Activated B cell treated with CpG ODN at 0.5 μM for 24 hours (primary cell): Measurements from ENCODE around the gene CWF19L2. TPM values are rescaled to one million over a fixed set of nuclear protein-coding genes. Genes with fewer than 3 reads are reported as not detected.

ENCODE experiments used
- ATAC-seq: fragments of 200-7000 bp; cut with Tn5 transposase; one replicate; pipeline ENCODE4 v1.10.0; 2021; ENCODE audit warnings: low read depth, mild to moderate bottlenecking, moderate library complexity
- CTCF ChIA-PET: fragments of 350-600 bp; sonication (Branson Sonifier 250); formaldehyde crosslinking; loops from one replicate; lab custom pipeline; 2021; ENCODE audit warnings: antibody characterized with exemption; lab: Charles Lee
- POLR2A ChIA-PET: fragments of 350-600 bp; sonication (Branson Sonifier 250); formaldehyde crosslinking; loops from one replicate; lab custom pipeline; 2021; ENCODE audit warnings: antibody characterized with exemption; lab: Charles Lee
- DNase-seq: peaks from one replicate; pipeline ENCODE4 v3.0.0; 2022
- H3K27ac Mint-ChIP-seq: one replicate; pipeline ENCODE4 v1.8.0; 2020; ENCODE audit warnings: mixed read lengths
- H3K27me3 Mint-ChIP-seq: one replicate; pipeline ENCODE4 v1.8.0; 2021; ENCODE audit warnings: mixed read lengths
- H3K36me3 Mint-ChIP-seq: one replicate; pipeline ENCODE4 v1.8.0; 2021; ENCODE audit warnings: low read depth, mixed read lengths
- H3K4me1 Mint-ChIP-seq: one replicate; pipeline ENCODE4 v1.8.0; 2021; ENCODE audit warnings: mixed read lengths
- H3K4me3 Mint-ChIP-seq: one replicate; pipeline ENCODE4 v1.8.0; 2020; ENCODE audit warnings: mild to moderate bottlenecking, mixed read lengths
- H3K9me3 Mint-ChIP-seq: one replicate; pipeline ENCODE4 v1.8.0; 2020; ENCODE audit warnings: mixed read lengths
- intact Hi-C: fragments of 100-400 bp; cut with micrococcal nuclease; formaldehyde crosslinking; loops from one replicate; pipeline ENCODE4 v1.15.1; 2024
- total RNA-seq: library from RNA; stranded (reverse); gene quantifications from 2 replicates; pipeline ENCODE4 v1.2.3, GENCODE V29; 2022
- TF ChIP-seq, protein P1 (sequence below): fragments of 200-600 bp; IDR thresholded peaks from one replicate; pipeline ENCODE4 v1.8.0; 2022; ENCODE audit warnings: antibody characterized with exemption, mild to moderate bottlenecking

CWF19L2 gene
- total RNA-seq, 1 donor from 2014 or later = 26.1 TPM

DNA sequence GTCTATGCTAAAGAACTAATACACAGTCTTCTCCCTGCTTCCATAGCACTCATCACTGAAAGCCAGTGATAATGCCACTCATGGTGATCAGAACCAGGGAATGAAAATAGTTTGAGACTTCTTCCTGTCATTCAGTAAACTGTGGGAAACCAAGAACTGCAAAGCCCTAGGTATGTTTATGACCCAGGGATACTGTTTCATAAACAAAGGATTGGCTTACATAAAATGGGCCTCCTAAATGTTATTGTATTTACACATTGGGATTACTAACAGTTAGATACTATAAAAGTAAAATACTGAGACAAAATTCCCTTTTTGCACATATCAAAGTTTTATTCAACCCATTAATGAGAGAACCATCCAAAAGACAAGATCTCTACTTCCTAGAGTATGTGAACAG lies 21.3 kb upstream of the CWF19L2 start:
- Mint-ChIP-seq H3K9me3 (no peaks in the 10 kb centered on the region), H3K4me3 (no peak overlapping the region), H3K27me3 (peaks cover 36% of the 10 kb centered on the region), H3K4me1 (no peaks in the 10 kb centered on the region), H3K36me3 (no peaks in the 10 kb centered on the region), H3K27ac (no peak overlapping the region)
- DNase-seq = no peak
- ATAC-seq = no peak
- ChIA-PET CTCF (no interaction called here), POLR2A (no interaction called here)
- TF ChIP-seq, protein P1, sequence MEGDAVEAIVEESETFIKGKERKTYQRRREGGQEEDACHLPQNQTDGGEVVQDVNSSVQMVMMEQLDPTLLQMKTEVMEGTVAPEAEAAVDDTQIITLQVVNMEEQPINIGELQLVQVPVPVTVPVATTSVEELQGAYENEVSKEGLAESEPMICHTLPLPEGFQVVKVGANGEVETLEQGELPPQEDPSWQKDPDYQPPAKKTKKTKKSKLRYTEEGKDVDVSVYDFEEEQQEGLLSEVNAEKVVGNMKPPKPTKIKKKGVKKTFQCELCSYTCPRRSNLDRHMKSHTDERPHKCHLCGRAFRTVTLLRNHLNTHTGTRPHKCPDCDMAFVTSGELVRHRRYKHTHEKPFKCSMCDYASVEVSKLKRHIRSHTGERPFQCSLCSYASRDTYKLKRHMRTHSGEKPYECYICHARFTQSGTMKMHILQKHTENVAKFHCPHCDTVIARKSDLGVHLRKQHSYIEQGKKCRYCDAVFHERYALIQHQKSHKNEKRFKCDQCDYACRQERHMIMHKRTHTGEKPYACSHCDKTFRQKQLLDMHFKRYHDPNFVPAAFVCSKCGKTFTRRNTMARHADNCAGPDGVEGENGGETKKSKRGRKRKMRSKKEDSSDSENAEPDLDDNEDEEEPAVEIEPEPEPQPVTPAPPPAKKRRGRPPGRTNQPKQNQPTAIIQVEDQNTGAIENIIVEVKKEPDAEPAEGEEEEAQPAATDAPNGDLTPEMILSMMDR = no peak
- intact Hi-C loops = no loop called here

DNA sequence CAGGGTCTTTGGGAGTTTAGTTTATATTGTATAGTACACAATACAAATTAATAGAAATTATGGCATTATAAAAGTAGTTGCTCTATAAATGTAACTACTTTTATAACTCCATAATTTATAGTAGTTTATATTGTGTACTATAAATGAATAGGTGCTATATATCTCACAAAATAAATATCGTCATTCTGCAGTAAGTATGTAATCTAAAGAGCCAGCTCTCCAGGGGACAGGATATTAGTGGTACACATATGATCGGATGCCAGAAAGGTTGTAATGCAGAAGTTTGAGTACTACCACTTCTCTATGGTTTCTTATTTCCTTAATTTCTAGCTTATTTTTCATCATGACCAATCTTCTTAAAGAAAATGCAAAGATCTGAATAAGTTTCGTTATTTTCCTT lies 20.2 kb upstream of the CWF19L2 start:
- no peak overlapping the region for H3K27ac Mint-ChIP-seq
- TF ChIP-seq, protein P1 = no peak
- intact Hi-C loops = no loop called here
- H3K4me1 Mint-ChIP-seq = no peaks in the 10 kb centered on the region
- ChIA-PET CTCF (no interaction called here), POLR2A (no interaction called here)
- DNase-seq = no peak
- no peak for ATAC-seq
- H3K9me3 Mint-ChIP-seq = no peaks in the 10 kb centered on the region
- no peak overlapping the region for H3K4me3 Mint-ChIP-seq
- H3K27me3 Mint-ChIP-seq = peaks cover 39% of the 10 kb centered on the region
- H3K36me3 Mint-ChIP-seq = no peaks in the 10 kb centered on the region

DNA sequence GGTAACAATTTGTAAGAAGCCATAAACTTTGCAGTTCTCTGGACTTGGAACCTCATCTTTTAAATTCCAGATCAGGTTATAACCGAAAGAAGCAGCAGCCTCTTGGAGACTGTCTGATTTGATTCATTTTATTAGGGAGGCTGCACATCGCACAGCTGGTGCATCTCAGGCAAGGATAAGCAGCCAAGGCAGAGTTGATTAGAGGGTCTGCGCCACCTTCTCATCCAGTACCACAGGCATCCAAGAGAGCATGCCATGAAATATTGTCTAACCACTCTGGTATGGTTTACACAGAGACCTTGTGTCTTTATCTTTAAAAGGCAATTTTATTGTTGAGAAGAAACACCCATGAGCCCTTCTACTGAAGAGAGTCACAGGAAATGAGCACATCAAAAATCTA lies 16.2 kb upstream of the CWF19L2 start:
- ChIA-PET POLR2A (no interaction called here), CTCF (no interaction called here)
- TF ChIP-seq, protein P1 = no peak
- DNase-seq (no peak), ATAC-seq (no peak)
- Mint-ChIP-seq H3K36me3 (no peaks in the 10 kb centered on the region), H3K27me3 (peaks cover 58% of the 10 kb centered on the region), H3K9me3 (peaks cover 4% of the 10 kb centered on the region), H3K4me1 (no peaks in the 10 kb centered on the region), H3K27ac (no peak overlapping the region), H3K4me3 (no peak overlapping the region)
- intact Hi-C loops = no loop called here

DNA sequence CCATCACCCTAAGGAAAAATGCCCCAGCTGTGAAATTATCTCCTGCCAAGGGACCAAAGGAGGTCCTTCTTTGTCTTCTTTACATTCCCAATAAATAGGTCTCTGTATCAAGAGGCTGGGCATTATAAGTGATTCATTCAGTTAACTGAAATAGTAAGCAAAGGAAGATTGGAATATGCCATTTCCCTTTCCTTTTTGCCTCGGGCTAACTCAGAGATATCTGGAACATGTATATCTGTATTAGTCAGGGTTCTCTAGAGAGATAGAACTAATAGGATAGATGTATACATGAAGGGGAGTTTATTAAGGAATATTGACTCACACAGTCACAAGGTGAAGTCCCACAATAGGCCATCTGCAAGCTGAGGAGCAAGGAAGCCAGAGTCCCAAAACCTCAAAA lies 15.3 kb upstream of the CWF19L2 start:
- TF ChIP-seq, protein P1 = no peak
- H3K27me3 Mint-ChIP-seq = peaks cover 59% of the 10 kb centered on the region
- no peak overlapping the region for H3K4me3 Mint-ChIP-seq

DNA sequence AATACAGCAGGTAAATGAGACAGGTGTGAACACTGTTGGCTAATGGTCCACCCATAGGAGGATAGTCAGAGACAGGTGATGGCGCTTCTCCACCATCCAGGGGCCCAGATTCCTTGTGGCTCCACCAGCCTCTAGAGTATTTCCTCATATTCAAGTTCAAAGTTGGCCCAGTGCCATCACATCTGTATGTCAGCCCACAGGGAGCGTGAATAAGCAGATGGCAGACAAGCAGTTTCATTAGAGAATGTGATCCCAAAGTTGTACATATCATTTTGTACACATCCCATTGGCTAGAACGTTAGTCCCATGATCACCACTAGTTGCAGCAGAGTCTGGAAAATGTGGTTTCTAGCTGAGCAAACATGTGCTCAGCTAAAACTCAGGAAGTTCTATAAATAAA lies 11.0 kb upstream of the CWF19L2 start:
- Mint-ChIP-seq H3K4me3 (no peak overlapping the region), H3K9me3 (peaks cover 8% of the 10 kb centered on the region), H3K27ac (no peak overlapping the region), H3K27me3 (peaks cover 56% of the 10 kb centered on the region), H3K36me3 (no peaks in the 10 kb centered on the region), H3K4me1 (no peaks in the 10 kb centered on the region)
- DNase-seq (no peak), ATAC-seq (no peak)
- intact Hi-C loops = no loop called here
- CTCF ChIA-PET = no interaction called here
- TF ChIP-seq, protein P1 = no peak
- POLR2A ChIA-PET = no interaction called here

More for the DNA sequence above, 15.3 kb upstream of the CWF19L2 start:
- Mint-ChIP-seq H3K36me3 (no peaks in the 10 kb centered on the region), H3K9me3 (peaks cover 4% of the 10 kb centered on the region), H3K27ac (no peak overlapping the region), H3K4me1 (no peaks in the 10 kb centered on the region)
- ChIA-PET CTCF (no interaction called here), POLR2A (no interaction called here)
- intact Hi-C loops = no loop called here
- ATAC-seq (no peak), DNase-seq (no peak)
